Left lung (tissue), 14 donors: ENCODE measurements around the gene SLK. TPM values are rescaled to one million over a fixed set of nuclear protein-coding genes. Genes with fewer than 3 reads are reported as not detected.

ENCODE experiments used
- ATAC-seq: fragments of 200-7000 bp; cut with Tn5 transposase; one replicate; pipeline ENCODE4 v1.9.1; 2020; ENCODE audit warnings: moderate library complexity
- DNase-seq, 4 donors: peaks; one replicate each; pipeline ENCODE4 v3.0.0-alpha.2; 2013 to 2020
- H3K27ac ChIP-seq, 2 donors: fragments of 200-600 bp; sonication (generic) in 1 of 2; one replicate each; pipeline versions ENCODE4 v1.5.0 to v1.8.0; 2020 to 2021
- H3K27me3 ChIP-seq, 2 donors: fragments of 200-600 bp; sonication (generic) in 1 of 2; one replicate each; pipeline versions ENCODE4 v1.5.0 to v1.8.0; 2020 to 2021
- H3K36me3 ChIP-seq, 2 donors: fragments of 200-600 bp; sonication (generic) in 1 of 2; one replicate each; pipeline versions ENCODE4 v1.5.0 to v1.8.0; 2020 to 2021
- H3K4me1 ChIP-seq, 2 donors: fragments of 200-600 bp; one replicate each; pipeline ENCODE4 v1.8.0; 2021
- H3K4me3 ChIP-seq, 2 donors: fragments of 200-600 bp; sonication (generic) in 1 of 2; one replicate each; pipeline versions ENCODE4 v1.5.0 to v1.8.0; 2020 to 2021; ENCODE audit warnings: mild to moderate bottlenecking in 1 of 2
- H3K9me3 ChIP-seq, 2 donors: fragments of 200-600 bp; sonication (generic) in 1 of 2; one replicate each; pipeline versions ENCODE4 v1.5.0 to v1.8.0; 2020 to 2021
- CTCF ChIP-seq, 2 donors: fragments of 200-600 bp; sonication (generic) in 1 of 2; IDR thresholded peaks; one replicate each; pipeline versions ENCODE4 v1.5.0 to v1.8.0; 2021; ENCODE audit warnings: antibody characterized with exemption in 2 of 2
- intact Hi-C, 2 donors: fragments of 100-400 bp; cut with DNase I; formaldehyde crosslinking; loops; one replicate each; pipeline versions ENCODE4 v1.11.2 to v1.14.2; 2022
- long read RNA-seq, 12 donors: library from polyadenylated mRNA in 2 of 12; unstranded in 2 of 12; transcript quantifications; one replicate each; pipeline ENCODE4 v2.0.0 and lab custom pipeline, GENCODE V29; 2019 to 2026
- polyA plus RNA-seq, 6 donors: library from polyadenylated mRNA; unstranded; fragments of 120-200 nt; gene quantifications; one replicate each; pipeline ENCODE4 v1.2.1, GENCODE V29; 2013; ENCODE audit not compliant: insufficient read length in 6 of 6
- total RNA-seq, 2 donors: library from RNA; stranded (reverse); fragmentation: NEBNext Ultra II Directional; extraction: Animal tissue kit (Norgen Biotek cat#: 25700); gene quantifications; one replicate each; pipeline ENCODE4 v1.2.1, GENCODE V29; 2021
- donor health status: DM: no; HTN: yes; CAD: no.
- donor health status: DM: no; HTN: no; CAD: no.

SLK gene
- 10 to 100 TPM; 52.1 to 52.9 TPM for total RNA-seq
- 10 to 100 TPM; 59.0 to 68.1 (median 65.8) TPM for polyA plus RNA-seq
- long read RNA-seq, donor 1, partial matches to known transcripts: 77 of 77 reads
- long read RNA-seq, donor 1, other reads (novel, unspliced or antisense): 0 of 77 reads
- long read RNA-seq, donor 2, partial matches to known transcripts: 31 of 32 reads
- long read RNA-seq, donor 2, other reads (novel, unspliced or antisense): 0 of 32 reads
- long read RNA-seq, donor 3, full-length matches to known transcripts: 2 of 20 reads
- long read RNA-seq, donor 3, partial matches to known transcripts: 18 of 20 reads
- long read RNA-seq, donor 3, other reads (novel, unspliced or antisense): 0 of 20 reads
- long read RNA-seq, donor 4, partial matches to known transcripts: 5 of 7 reads
- long read RNA-seq, donor 4, other reads (novel, unspliced or antisense): 2 of 7 reads
- long read RNA-seq, donor 5, full-length matches to known transcripts: 2 of 12 reads
- long read RNA-seq, donor 5, partial matches to known transcripts: 10 of 12 reads
- long read RNA-seq, donor 5, other reads (novel, unspliced or antisense): 0 of 12 reads
- long read RNA-seq, donor 6: 0 reads
- long read RNA-seq, donor 7, full-length matches to known transcripts: 1 of 12 reads
- long read RNA-seq, donor 7, partial matches to known transcripts: 11 of 12 reads
- long read RNA-seq, donor 7, other reads (novel, unspliced or antisense): 0 of 12 reads
- long read RNA-seq, donor 8, partial matches to known transcripts: 17 of 17 reads
- long read RNA-seq, donor 8, other reads (novel, unspliced or antisense): 0 of 17 reads
- long read RNA-seq, donor 9: 0 reads
- long read RNA-seq, donor 10, partial matches to known transcripts: 1 of 1 reads
- long read RNA-seq, donor 10, other reads (novel, unspliced or antisense): 0 of 1 reads
- long read RNA-seq, donor 11: 0 reads
- long read RNA-seq, donor 12, full-length matches to known transcripts: 1 of 17 reads
- long read RNA-seq, donor 12, partial matches to known transcripts: 16 of 17 reads
- long read RNA-seq, donor 12, other reads (novel, unspliced or antisense): 0 of 17 reads

DNA sequence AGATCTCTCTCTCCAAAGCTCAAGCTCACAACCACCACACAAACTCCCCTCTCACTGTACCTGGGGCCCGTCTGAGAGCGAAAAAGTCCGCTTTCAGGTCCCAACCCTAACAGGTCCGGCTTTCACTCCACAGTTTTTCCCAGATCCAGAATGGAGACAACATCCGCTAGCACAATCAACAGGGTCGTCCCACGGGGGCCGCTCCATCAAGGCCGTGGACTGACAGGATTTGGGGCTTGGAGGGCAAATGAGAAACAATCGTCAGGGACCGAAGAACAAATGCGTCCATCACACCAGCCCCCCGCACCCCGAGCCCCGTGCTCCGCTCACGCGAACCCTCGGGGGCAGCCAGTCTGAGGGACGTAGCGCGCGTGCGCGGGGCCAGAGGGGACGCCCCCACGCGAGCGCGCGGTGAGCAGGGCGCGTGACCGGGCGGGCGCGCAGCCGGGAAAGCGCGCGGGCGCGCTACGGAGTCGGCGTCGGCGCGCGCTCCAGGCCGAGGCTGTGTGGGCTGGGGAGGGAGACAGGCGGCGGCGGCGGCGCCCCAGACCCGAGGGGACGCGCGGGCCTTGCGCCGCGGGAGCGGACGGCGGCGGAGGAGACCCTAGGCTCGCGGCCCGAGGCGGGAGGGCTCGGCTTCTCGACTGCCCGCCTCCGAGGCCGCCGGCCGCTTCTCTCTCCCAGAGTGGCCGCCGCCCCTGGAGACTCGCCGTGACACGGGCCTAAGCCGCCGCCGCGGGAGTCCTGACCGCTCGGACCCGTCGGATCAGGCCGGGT lies at the start of gene SLK:
Gene SLK, plus strand, starts transcription at position 470 of the 777 bp plus-strand sequence. CDS start 606 bp downstream, outside the sequence.
- H3K4me1 ChIP-seq: peaks cover 3 to 37% of the 10 kb centered on the region in 2 donors
- DNase-seq (peak; percentile 86 to 96 (median 92)), ATAC-seq (peak; percentile 91)
- H3K4me3 ChIP-seq: peak within 1 kb of the TSS; percentile 64 to 81
- no peak for TF ChIP-seq CTCF (IDR thresholded peaks at IDR 0.05)
- H3K36me3 ChIP-seq: no peaks in the 10 kb centered on the region
- intact Hi-C loops: no loop called here
- no peaks in the 10 kb centered on the region for H3K27me3 ChIP-seq
- no peaks in the 10 kb centered on the region for H3K9me3 ChIP-seq
- H3K27ac ChIP-seq: peak within 1 kb of the TSS; percentile 96 to 98

- Histone ChIP-seq H3K9me3 (no peaks in the 10 kb centered on the region), H3K36me3 (no peaks in the 10 kb centered on the region), H3K4me1 (peaks cover 20 to 50% of the 10 kb centered on the region in 2 donors), H3K27ac (peak overlapping the region; percentile 97 to 98), H3K27me3 (no peaks in the 10 kb centered on the region), H3K4me3 (peak overlapping the region; percentile 55 to 70)
- TF ChIP-seq CTCF (IDR thresholded peaks at IDR 0.05): no peak
- intact Hi-C loops: no loop called here
- DNase-seq (peak in 2 of 4 donors; percentile 68 to 84), ATAC-seq (peak; percentile 48)
These were observed 49.5 kb upstream of the SLK start for GRCh38 chr10:103917302-103918052.

- DNase-seq (peak; percentile 93 to 100 (median 98)), ATAC-seq (peak; percentile 95)
- no peaks in the 10 kb centered on the region for H3K9me3 ChIP-seq
- H3K4me3 ChIP-seq: peak within 1 kb of the TSS; percentile 55 to 70
- intact Hi-C loops: no loop called here
- TF ChIP-seq CTCF (IDR thresholded peaks at IDR 0.05): peak in 1 of 2 donors; percentile 16
- no peaks in the 10 kb centered on the region for H3K27me3 ChIP-seq
- H3K36me3 ChIP-seq: no peaks in the 10 kb centered on the region
- peak within 1 kb of the TSS; percentile 97 to 98 for H3K27ac ChIP-seq
- H3K4me1 ChIP-seq: peaks cover 20 to 46% of the 10 kb centered on the region in 2 donors
These were observed 48.7 kb upstream of the SLK start, which contains the start of gene STN1 for GRCh38 chr10:103918053-103918846. STN1 (minus strand) TSS chr10:103918184; CDS start chr10:103917594, 590 bp downstream.

- no peaks in the 10 kb centered on the region for H3K27me3 ChIP-seq
- ATAC-seq (no peak), DNase-seq (no peak)
- peaks cover 20 to 37% of the 10 kb centered on the region in 2 donors for H3K4me1 ChIP-seq
- no peaks in the 10 kb centered on the region for H3K36me3 ChIP-seq
- H3K27ac ChIP-seq: no peak overlapping the region
- H3K9me3 ChIP-seq: no peaks in the 10 kb centered on the region
- intact Hi-C loops: no loop called here
- H3K4me3 ChIP-seq: no peak overlapping the region
- TF ChIP-seq CTCF (IDR thresholded peaks at IDR 0.05): no peak
These were observed 47.3 kb upstream of the SLK start for GRCh38 chr10:103919648-103920025.
